OCI-LY7 (cell line): ENCODE measurements around the gene ARVCF. TPM values are rescaled to one million over a fixed set of nuclear protein-coding genes. Genes with fewer than 3 reads are reported as not detected.

Source experiments
- BruUV-seq: library from RNA; stranded (reverse); fragments of 400-500 nt; replicated peaks from 2 replicates; lab custom pipeline; 2021; lab: Mats Ljungman, UMichigan
- CTCF ChIA-PET: fragments of 300-600 bp; sonication (Branson Sonifier 250); formaldehyde crosslinking; loops from one replicate; lab custom pipeline; 2022; ENCODE audit warnings: antibody characterized with exemption; ENCODE audit not compliant: unreplicated experiment; lab: Charles Lee
- POLR2A ChIA-PET: fragments of 300-600 bp; sonication (Branson Sonifier 250); formaldehyde crosslinking; loops from one replicate; lab custom pipeline; 2022; ENCODE audit warnings: antibody characterized with exemption; lab: Charles Lee
- DNase-seq: peaks from one replicate; pipeline ENCODE4 v3.0.0-alpha.2; 2015; ENCODE audit warnings: low spot score
- H2AFZ ChIP-seq: fragments of 200-600 bp; sonication (generic), shearing (Covaris generic); 2 replicates; pipeline ENCODE4 v1.6.1; 2014; ENCODE audit warnings: mild to moderate bottlenecking, antibody characterized with exemption, low read length, moderate library complexity
- H3K27ac ChIP-seq: fragments of 200-600 bp; sonication (generic); 2 replicates; pipeline ENCODE4 v1.5.1; 2014; ENCODE audit warnings: mixed run types, low read depth, mild to moderate bottlenecking, moderate library complexity, low read length, inconsistent platforms; ENCODE audit not compliant: poor library complexity, severe bottlenecking
- H3K36me3 ChIP-seq: fragments of 200-600 bp; sonication (generic); 2 replicates; pipeline ENCODE4 v1.6.1; 2014; ENCODE audit warnings: mild to moderate bottlenecking, antibody characterized with exemption, low read length, moderate library complexity, mixed read lengths; ENCODE audit not compliant: insufficient read depth
- H3K4me1 ChIP-seq: fragments of 200-600 bp; sonication (generic); 2 replicates; pipeline ENCODE4 v1.5.1; 2014; ENCODE audit warnings: mild to moderate bottlenecking, low read length; ENCODE audit not compliant: insufficient read depth, poor library complexity, severe bottlenecking
- H3K4me2 ChIP-seq: fragments of 200-600 bp; sonication (generic); 2 replicates; pipeline ENCODE4 v1.6.1; 2014; ENCODE audit warnings: mild to moderate bottlenecking, low read length
- H3K4me3 ChIP-seq: fragments of 200-600 bp; sonication (generic); 2 replicates; pipeline ENCODE4 v1.5.1; 2014; ENCODE audit warnings: mild to moderate bottlenecking, low read depth, low read length; ENCODE audit not compliant: poor library complexity, severe bottlenecking
- H3K79me2 ChIP-seq: fragments of 200-600 bp; sonication (generic); 2 replicates; pipeline ENCODE4 v1.6.1; 2016; ENCODE audit warnings: low read depth, mild to moderate bottlenecking, low read length, moderate library complexity, mixed read lengths; ENCODE audit not compliant: insufficient read depth
- H3K9me2 ChIP-seq: fragments of 200-600 bp; sonication (generic); 2 replicates; pipeline ENCODE4 v1.6.1; 2016; ENCODE audit warnings: mild to moderate bottlenecking, low read length, mixed read lengths; ENCODE audit not compliant: insufficient read depth
- H3K9me3 ChIP-seq: fragments of 200-600 bp; sonication (generic); 2 replicates; pipeline ENCODE4 v1.6.1; 2014; ENCODE audit warnings: mild to moderate bottlenecking, mixed run types, low read length, mixed read lengths
- H4K20me1 ChIP-seq: fragments of 200-600 bp; sonication (generic); 2 replicates; pipeline ENCODE4 v1.6.1; 2014; ENCODE audit warnings: mild to moderate bottlenecking, antibody characterized with exemption, low read length, moderate library complexity, mixed read lengths; ENCODE audit not compliant: insufficient read depth
- CTCF ChIP-seq: fragments of 200-600 bp; sonication (generic); conservative IDR thresholded peaks from 2 replicates; pipeline ENCODE4 v1.5.1; 2014; ENCODE audit warnings: mild to moderate bottlenecking, antibody characterized with exemption, low read length, moderate library complexity, mixed read lengths
- EZH2phosphoT487 ChIP-seq: fragments of 200-600 bp; sonication (generic); IDR thresholded peaks from 2 replicates; pipeline ENCODE4 v1.6.1; 2018; ENCODE audit warnings: low read depth, borderline replicate concordance, mild to moderate bottlenecking, mixed run types, antibody characterized with exemption, low read length, moderate library complexity, mixed read lengths
- intact Hi-C: fragments of 100-400 bp; cut with micrococcal nuclease; formaldehyde crosslinking; loops from one replicate; pipeline ENCODE4 v1.10.0; 2022; ENCODE audit not compliant: unreplicated experiment
- total RNA-seq, 2 experiments: library from RNA; depleted of rRNA in 1 of 2; stranded (reverse); fragments of >200 nt in 1 of 2; shearing (Covaris generic) in 1 of 2; gene quantifications; 2 replicates each; pipeline ENCODE4 v1.2.3, GENCODE V29; 2014 to 2022

ARVCF gene
- total RNA-seq, 2 experiments from 2014 or later, result 2.9 to 3.8 TPM

DNA sequence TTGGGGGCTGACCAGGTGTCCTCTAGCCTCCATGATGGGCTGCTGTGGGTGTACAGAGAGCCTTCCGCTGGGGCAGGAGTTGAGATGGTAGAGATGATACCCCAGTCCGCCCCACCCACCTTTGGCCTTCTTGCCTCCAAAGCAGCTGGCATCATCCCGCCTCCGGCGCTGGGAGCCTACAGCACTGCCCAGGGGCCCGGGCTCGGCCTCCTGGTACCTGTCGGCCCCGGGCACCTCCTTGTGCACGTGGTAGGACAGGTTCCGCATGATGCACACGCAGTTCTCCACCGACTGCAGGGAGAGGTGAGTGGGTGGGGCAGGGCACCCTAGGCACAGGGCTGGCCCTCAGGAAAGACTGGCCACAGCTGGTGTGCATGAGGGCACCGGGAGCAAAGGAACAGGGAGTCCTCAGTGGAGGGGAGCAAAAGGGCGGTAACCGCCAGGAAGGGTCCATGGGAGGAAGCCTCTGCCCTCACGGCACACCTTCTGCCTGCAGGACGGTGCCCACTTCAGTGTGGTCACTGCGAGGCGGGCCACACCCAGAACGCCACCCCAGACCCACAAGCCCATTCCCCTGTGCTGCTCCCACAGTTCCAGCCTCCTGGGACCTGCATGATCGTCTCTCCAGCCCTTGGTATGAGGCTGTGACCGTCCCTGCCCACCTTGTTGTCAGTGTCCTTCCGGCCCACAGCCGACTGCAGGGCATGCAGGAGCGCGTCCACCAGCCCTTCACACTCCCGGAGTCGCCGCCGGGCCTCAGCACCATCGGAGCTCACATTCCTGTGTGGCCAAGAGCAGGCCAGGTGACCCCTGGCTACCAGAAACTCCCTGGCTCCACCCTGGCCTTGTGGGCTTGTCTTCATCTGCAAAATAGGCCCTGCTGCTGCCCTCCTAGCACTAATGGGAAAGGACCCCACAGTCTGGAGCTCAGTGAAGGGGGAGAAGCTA, 39.1 kb downstream of the ARVCF start:
- ChIA-PET POLR2A (no interaction called here), CTCF (no interaction called here)

DNA sequence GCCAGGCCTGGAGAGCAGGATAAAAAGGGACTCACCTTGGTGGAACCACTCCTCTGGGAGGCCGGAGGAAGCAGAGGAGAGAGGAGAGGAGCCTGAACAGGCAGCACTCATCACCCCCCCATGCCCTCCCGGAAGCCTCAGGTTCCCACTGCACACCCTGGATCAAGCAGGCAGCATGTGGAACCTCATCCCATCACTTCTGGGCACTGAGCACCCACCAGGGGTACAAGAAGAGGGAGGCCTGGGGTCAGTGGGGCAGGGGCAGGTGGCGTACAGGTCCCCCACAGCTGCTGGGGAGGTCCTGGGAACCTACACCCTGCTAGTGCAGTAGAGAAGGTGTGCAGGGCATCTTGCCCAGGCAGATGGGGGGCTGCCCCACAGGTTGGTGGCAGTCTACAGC, 40.0 kb downstream of the ARVCF start:
- intact Hi-C loops, result no loop called here
- BruUV-seq, result no TSS peak
- Histone ChIP-seq H3K9me3 (no peaks in the 10 kb centered on the region), H4K20me1 (no peaks in the 10 kb centered on the region), H2AFZ (no peak overlapping the region), H3K9me2 (no peaks in the 10 kb centered on the region), H3K4me2 (no peak overlapping the region), H3K27ac (no peak overlapping the region), H3K4me3 (no peak overlapping the region), H3K79me2 (no peaks in the 10 kb centered on the region), H3K4me1 (peaks cover 20% of the 10 kb centered on the region), H3K36me3 (no peaks in the 10 kb centered on the region)
- CTCF ChIA-PET, result no interaction called here
- no peak for DNase-seq
- TF ChIP-seq EZH2phosphoT487 (no peak), CTCF (no peak)
- POLR2A ChIA-PET, result no interaction called here

More for the DNA sequence above, 39.1 kb downstream of the ARVCF start:
- no TSS peak for BruUV-seq
- Histone ChIP-seq H3K9me3 (no peaks in the 10 kb centered on the region), H2AFZ (no peak overlapping the region), H3K79me2 (no peaks in the 10 kb centered on the region), H3K4me3 (no peak overlapping the region), H3K27ac (no peak overlapping the region), H3K36me3 (no peaks in the 10 kb centered on the region), H4K20me1 (no peaks in the 10 kb centered on the region), H3K9me2 (no peaks in the 10 kb centered on the region), H3K4me1 (peaks cover 20% of the 10 kb centered on the region), H3K4me2 (no peak overlapping the region)
- intact Hi-C loops, result no loop called here
- no peak for TF ChIP-seq CTCF
- TF ChIP-seq EZH2phosphoT487, result no peak
- no peak for DNase-seq

DNA sequence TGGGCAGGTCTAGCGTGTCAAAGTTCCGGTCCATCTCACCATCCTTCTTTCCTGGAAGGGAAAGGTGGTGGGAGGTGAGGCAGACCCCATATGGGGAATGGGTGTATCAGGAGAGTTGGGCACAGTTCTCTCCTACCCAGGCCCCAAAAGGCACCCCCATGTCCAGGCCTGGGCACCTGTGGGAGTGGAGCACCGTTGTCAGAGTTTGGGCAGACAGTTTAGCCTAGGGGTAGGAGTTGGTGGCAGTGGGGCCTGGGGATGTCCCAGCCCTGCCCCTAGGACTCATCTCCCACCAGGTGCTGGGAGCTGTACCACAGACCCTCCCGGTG, 41.0 kb downstream of the ARVCF start:
- POLR2A ChIA-PET, result no interaction called here
- no peaks in the 10 kb centered on the region for H3K36me3 ChIP-seq
- no peaks in the 10 kb centered on the region for H4K20me1 ChIP-seq
- peaks cover 20% of the 10 kb centered on the region for H3K4me1 ChIP-seq
- CTCF ChIA-PET, result no interaction called here
- H3K4me3 ChIP-seq, result no peak overlapping the region
- H3K4me2 ChIP-seq, result no peak overlapping the region
- no peaks in the 10 kb centered on the region for H3K9me2 ChIP-seq
- H2AFZ ChIP-seq, result no peak overlapping the region
- intact Hi-C loops, result no loop called here
- BruUV-seq, result no TSS peak
- H3K79me2 ChIP-seq, result no peaks in the 10 kb centered on the region
- no peak for DNase-seq
- TF ChIP-seq EZH2phosphoT487, result no peak
- TF ChIP-seq CTCF, result no peak
- no peaks in the 10 kb centered on the region for H3K9me3 ChIP-seq
- no peak overlapping the region for H3K27ac ChIP-seq
